GM18873 (cell line): Measurements from ENCODE around the gene EPN2.
"Not testable (repeated sequence)": the region's sequence is repeated elsewhere in the genome, so short reads cannot be mapped to it uniquely, and the experiment has no call there.

Experiments used
- ATAC-seq: cut with Tn5 transposase; IDR thresholded peaks from one replicate; pipeline ENCODE4 v1.9.1; 2021; ENCODE audit warnings: mild to moderate bottlenecking, moderate library complexity, moderate number of reproducible peaks; ENCODE audit not compliant: unreplicated experiment, low FRiP score

The EPN2 gene

DNA sequence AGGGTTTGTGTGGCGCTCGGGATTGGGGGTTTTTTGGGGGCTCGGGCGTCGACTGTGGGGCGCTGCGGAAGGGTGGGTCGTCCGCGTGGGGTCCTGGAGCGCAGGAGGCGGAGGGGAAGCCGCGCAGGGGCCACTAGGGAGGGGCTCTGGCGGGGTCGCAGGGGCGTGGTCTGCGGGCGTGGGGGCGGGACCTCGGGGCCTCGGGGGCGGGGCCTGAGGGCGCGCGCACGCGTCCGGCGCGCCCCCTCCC, at the start of gene EPN2:
Gene EPN2 (plus strand): TSS at position 228 of the 250 bp plus-strand sequence. CDS start 45,754 bp downstream, outside the sequence.
- ATAC-seq, result not testable (repeated sequence)

GRCh38 chr17:19187883-19188869, 49.0 kb upstream of the EPN2 start:
- ATAC-seq, result peak; percentile 28

DNA sequence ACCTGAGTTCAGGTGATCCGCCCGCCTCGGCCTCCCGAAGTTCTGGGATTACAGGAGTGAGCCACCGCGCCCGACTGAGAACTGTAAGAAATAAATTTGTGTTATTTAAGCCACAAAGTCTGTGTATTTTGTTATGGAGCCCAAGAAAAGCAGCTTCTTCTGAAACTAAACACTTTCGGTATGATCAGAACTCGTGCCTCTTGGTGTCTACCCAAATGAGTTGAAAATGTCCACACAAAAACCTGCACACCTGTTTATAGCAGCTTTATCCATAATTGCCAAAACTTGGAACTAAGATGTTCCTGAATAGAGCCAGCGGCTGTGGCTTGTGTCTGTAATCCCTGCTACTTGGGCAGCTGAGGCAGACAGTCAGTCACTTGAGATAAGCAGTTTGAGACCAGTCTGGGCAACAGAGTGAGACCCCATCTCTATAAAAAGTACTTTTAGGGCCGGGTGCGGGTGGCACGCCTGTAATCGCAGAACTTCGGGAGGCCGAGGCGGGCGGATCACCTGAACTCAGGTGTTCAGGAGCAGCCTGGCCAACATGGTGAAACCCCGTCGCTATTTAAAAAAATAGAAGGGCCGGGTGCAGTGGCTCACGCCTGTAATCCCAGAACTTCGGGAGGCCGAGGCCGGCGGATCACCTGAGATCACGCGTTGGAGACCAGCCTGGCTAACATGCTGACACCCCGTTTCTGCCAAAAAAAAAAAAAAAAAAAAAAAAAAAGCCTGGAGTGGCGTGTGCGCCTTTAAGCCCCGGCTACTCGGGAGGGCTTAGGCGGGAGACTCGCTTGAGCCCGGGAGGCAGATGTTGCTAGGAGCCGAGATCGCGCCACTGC, 48.1 kb upstream of the EPN2 start:
- peak; percentile 51 for ATAC-seq

DNA sequence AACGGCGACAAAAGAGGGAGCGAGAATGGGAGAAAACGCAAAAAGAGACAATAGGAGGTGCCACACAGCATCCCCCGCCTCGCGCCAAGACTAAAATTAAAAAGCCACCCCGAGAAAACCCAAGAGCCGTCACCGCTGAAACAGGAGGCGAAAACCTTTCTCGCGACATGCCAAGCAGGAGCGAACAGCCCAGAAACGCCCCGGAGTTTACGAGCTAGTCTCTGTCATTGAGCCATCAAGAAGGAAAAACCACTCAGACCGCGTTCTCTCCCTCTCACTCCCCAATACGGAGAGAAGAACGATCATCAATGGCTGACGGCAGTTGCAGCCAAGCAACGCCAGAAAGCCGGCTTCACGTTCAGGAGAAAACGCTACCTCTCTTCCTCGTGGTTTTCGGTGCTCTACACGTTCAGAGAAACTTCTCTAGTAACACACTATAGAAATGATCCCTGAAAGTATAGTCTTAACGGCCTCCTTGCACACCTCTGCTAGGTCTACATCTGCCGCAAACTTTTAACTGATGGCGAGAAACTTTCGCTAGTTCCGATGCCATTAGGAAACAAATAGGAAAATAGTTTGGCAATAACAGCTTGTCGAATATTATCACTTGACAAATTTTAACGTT, 47.3 kb upstream of the EPN2 start:
- not testable (repeated sequence) for ATAC-seq

DNA sequence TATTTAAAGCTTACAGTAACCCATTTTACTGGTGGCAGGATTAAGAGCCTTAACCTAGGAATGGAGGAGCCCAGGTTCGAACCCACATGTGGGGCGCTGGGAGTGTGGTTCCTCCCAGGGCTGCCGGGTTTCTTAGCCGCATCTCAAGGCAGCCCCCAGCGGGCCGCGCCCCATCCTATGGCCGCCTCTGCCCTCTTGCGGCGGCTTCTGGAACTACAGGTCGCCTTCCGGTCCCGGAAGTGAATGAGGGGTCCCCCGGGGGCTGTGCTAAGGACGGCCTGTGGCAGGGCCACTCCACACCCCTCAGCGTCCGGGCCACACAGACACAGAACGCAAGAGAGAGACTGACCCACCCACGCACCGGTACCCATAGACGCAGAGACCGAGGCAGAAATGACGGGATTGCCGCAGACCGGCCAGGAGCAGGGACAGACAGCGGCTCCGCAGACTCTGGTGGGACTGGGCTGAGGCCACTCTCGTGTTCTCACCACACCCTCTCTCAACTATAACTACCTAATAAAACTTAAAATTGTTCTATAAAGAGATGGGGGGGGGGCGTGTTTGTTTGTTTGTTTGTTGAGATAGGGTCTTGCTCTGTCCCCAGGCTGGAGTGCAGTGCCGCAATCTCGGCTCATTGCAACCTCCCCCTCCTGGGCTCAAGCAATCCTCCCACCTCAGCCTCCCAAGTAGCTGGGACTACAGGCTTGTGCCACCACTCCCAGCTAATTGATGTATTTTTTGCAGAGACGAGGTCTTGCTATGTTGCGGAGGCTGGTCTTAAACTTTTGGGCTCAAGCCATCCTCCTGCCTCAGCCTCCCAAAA, 40.6 kb upstream of the EPN2 start:
- ATAC-seq, result peak; percentile 72

DNA sequence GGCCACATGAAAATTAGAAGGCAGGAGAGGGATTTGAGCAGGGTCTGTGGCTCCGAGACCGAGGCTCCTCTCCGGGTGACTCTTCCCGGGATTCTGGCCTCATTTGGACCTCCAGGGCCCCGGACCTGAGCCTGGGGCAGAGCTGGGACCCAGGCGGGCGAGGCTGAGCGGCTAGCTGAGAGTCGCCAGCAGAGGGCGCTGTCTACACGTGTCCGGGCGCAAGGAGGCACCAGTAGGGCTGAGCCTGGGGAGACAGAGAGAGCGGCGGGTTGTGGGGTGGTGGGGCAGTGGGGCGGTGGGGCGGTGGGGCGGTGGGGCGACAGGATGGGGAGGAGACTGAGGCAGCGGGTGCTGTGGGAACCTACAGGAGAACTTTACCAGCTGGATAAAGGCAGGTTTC, 34.7 kb upstream of the EPN2 start:
- peak; percentile 65 for ATAC-seq

GRCh38 chr17:19203429-19203828, 33.7 kb upstream of the EPN2 start:
- not testable (repeated sequence) for ATAC-seq

DNA sequence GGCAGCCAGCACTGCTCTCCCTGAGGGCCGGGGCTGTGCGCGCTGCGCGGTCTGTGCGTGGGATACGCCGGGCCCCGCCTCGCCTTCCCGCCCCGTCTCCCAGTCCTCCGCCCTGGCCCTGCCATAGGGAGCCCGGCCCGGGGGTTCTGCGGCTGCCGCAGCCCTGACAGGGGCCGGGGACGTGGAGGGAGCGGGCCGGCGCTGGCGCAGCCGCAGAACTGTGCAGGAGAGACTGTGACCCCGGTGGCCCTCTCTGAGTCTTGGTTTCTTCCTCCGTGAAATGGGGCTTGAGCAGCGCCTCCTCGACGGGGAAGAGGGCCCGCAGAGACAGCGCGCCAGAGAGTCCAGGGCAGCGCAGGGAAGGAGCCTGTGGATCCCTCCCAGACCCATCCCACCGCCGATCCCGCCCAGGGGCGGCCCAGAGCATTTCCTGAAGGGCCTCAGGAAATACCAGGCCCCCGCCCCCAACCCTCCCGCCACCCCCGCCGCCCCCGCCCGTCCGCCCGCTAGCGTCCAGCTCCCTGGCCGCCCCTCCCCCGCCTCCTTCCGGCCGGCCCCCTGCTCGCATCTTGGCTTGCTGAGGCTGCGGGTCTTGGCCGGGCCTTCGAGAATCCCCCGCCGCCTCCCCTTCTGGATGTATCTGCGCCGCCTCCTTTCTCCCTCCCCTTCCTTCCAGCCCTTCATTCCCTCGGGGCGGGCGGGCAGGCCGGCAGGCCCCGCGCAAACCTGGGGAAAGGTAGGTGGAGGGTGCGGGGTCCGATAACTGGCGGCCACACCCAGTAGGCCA, 21.9 kb upstream of the EPN2 start:
- not testable (repeated sequence) for ATAC-seq

DNA sequence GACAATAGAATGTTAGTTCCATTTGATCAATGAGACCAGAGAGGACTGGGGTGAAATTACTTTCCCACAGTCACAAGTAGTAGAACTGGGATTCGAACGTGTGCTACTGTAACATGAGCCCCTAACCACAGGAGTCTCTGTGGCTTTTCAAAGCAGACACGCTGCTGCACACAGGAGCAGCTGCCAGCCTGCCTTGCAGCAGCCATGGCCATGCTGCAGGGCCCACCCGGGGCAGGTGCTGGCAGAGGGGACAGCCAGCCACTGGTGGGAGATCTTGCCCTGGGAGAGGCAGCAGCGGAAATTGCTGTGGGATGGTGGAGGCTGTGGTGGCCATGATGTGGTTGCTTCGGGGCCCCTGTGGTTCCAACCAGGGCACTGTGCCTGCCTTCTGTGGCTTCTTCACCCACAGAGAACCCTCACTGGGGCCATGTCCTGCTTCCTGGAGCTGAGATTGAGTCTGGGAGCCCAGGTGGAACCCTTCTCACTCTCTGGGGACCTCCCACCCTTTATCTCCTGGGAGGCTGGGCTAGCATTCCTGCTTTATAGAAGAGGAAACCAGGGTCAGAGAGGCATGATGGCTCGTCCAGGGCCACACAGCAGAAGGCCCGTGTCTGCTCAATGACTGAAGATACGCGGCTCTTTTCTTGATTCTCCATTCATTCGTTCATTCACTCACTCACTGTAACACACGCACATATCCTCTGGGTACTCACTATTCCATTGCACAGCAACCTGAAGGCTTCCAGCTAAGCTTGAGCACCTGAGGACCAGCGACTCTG, 20.8 kb upstream of the EPN2 start:
- ATAC-seq, result not testable (repeated sequence)

DNA sequence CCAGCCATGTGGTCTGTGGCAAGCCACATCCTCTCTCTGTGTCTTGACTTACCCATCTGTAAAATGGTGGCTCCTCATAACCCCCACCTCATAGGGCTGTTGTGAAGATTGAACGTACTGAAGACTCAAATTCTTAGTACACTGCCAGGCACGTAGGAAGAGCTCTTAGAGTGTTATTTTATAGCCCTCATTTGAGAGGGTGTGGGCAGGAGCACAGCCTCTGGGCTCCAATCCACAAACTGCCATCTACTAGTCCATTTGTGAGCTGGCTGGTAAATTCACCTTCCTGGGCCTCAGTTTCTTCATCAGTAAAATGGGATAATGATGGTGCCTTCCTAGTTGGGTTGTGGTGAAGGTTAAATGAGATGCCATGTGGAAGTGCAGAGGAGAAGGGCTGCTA, 18.3 kb upstream of the EPN2 start:
- ATAC-seq, result not testable (repeated sequence)

DNA sequence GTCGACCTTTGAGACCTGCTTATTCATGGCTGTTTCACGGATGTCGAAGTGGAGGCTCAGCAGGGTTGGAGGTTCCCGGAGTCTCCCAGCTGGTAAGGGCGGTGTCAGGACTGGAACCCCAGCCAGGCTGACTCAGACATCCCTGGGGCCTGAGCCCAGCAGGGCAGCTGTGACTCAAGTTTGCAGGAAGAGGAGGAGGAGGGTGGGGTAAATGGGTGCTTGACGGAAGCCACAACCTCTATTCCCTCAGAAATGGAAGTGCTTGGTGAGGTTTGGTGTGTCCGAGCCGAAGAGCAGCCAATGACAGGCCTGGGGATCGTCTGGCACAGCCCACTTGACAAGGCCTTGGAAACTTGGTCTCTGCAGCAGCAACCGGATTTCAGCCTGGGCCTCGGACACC, 17.8 kb upstream of the EPN2 start:
- ATAC-seq, result not testable (repeated sequence)

DNA sequence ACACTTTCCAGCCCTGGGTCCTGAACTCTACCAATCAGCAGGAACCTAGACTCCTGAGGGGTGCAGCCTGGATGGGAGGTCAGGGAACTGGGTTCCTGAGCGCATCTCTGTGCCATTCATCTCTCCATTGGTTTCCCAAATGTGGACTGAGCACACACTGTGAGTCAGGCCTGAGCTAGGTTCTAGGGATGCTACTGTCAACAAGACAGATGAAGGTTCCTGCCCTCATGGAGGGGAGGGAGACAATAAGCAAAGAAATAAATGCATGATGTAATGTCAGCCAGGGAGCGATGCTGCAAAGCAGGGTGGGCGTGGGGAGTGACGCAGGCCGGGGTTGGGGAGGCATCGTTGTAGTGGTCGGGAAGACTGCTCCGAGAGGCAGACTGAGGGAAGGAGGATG, 17.0 kb upstream of the EPN2 start:
- not testable (repeated sequence) for ATAC-seq

GRCh38 chr17:19226610-19227588, 10.3 kb upstream of the EPN2 start:
- not testable (repeated sequence) for ATAC-seq

DNA sequence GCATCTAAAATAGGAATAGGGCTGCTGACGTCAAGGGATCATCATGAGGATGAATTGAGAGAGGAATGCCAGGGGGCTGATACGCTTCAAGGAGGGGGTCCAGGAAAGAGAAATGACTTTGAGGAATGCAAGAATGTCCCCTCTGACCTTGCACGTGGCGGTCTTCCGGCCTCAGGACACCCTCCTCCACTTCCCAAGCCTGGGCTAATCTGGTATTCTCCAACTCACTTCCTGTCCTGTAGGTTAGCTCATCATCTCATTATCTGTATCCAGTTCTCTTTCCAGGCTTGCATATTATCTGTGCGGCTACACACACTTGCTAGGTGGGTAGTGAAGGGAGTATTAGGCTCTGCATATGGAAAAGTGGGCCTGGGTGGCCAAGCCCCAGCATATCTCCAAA, 2.5 kb upstream of the EPN2 start:
- not testable (repeated sequence) for ATAC-seq

GRCh38 chr17:19236351-19237138, 621 bp upstream of the EPN2 start:
- ATAC-seq, result not testable (repeated sequence)

DNA sequence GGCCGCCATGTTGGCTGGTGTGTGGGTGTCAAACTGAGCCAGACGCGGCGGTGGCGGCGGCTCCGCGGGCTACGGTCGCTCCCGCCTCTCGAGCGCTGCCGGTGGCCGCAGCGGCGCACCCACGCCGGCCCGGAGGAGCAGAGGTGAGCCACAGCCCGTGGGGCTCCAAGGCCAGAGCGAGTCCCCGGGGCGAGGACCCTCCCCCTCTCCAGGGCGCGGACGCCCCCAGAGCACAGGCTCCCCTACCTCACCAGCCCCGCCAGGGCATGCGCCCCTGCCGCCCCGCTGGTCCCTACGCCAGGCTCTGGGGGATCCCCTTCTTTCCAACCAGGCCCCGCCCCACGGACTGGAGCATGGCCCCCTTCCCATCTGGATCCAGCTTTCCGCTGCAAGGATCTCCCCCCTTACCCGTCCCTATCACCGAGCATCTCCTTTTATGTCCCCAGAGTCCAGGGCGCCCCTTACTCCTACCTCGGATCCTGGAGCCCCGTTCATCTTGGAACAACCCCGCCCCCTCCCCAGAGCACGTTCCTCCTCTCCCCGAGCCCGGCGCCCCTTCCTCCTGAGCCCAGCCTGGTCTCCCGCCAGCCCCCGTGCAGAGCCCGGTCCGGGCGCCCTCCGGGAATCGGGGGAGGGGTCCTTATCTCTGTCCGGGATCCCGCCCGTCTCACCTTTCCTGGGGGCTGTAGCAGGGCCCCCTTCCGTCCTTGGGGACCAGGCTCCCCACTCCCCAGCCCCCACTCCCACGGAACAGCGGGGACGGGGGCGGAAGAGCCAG, 412 bp downstream of the EPN2 start:
- no peak for ATAC-seq
